Osteoblast (primary cell): ENCODE results near the gene MDFIC. TPM values are rescaled to one million over a fixed set of nuclear protein-coding genes. Genes with fewer than 3 reads are reported as not detected.

Experiments used
- DNase-seq: peaks from one replicate; pipeline ENCODE4 v3.0.0; 2011; ENCODE audit warnings: low spot score, mixed read lengths; ENCODE audit not compliant: insufficient read length; ENCODE audit errors: missing footprints
- H2AFZ ChIP-seq: 2 replicates; pipeline ENCODE4 v1.6.0; 2011; ENCODE audit warnings: mild to moderate bottlenecking, low read length
- H3K27ac ChIP-seq: 2 replicates; pipeline ENCODE4 v1.5.1; 2011; ENCODE audit warnings: mild to moderate bottlenecking, low read depth, low read length, moderate library complexity
- H3K27me3 ChIP-seq: 2 replicates; pipeline ENCODE4 v1.6.0; 2012; ENCODE audit warnings: mild to moderate bottlenecking, control low read depth, inconsistent platforms, low read length, moderate library complexity; ENCODE audit not compliant: insufficient read depth
- H3K36me3 ChIP-seq: 2 replicates; pipeline ENCODE4 v1.5.1; 2011; ENCODE audit warnings: mild to moderate bottlenecking, low read length, control low read depth, moderate library complexity; ENCODE audit not compliant: insufficient read depth
- H3K4me1 ChIP-seq: 2 replicates; pipeline ENCODE4 v1.5.1; 2011; ENCODE audit warnings: mild to moderate bottlenecking, low read length, control low read depth, moderate library complexity; ENCODE audit not compliant: insufficient read depth
- H3K4me2 ChIP-seq: 2 replicates; pipeline ENCODE4 v1.6.0; 2011; ENCODE audit warnings: mild to moderate bottlenecking, low read length; ENCODE audit not compliant: insufficient read depth
- H3K4me3 ChIP-seq: fragments of 200-600 bp; sonication (generic); 3 replicates; pipeline ENCODE4 v1.5.1; 2012; ENCODE audit warnings: mild to moderate bottlenecking, low read length, inconsistent platforms; ENCODE audit not compliant: insufficient read depth
- H3K79me2 ChIP-seq: 2 replicates; pipeline ENCODE4 v1.6.0; 2012; ENCODE audit warnings: mild to moderate bottlenecking, low read length, control low read depth, inconsistent platforms; ENCODE audit not compliant: insufficient read depth
- H3K9me3 ChIP-seq: 2 replicates; pipeline ENCODE4 v1.5.1; 2011; ENCODE audit warnings: low read depth, low read length, control low read depth
- H4K20me1 ChIP-seq: 2 replicates; pipeline ENCODE4 v1.6.0; 2012; ENCODE audit warnings: mild to moderate bottlenecking, low read length, control low read depth; ENCODE audit not compliant: insufficient read depth
- CTCF ChIP-seq: IDR thresholded peaks from 2 replicates; pipeline ENCODE4 v1.5.1; 2011; ENCODE audit warnings: mild to moderate bottlenecking, low read depth, low read length, moderate library complexity; ENCODE audit errors: extremely low read depth
- total RNA-seq: library from RNA; depleted of rRNA; stranded (reverse); fragments of >200 nt; gene quantifications from 2 replicates; pipeline ENCODE4 v1.2.3, GENCODE V29; 2012

MDFIC gene
- total RNA-seq, 1 donor, result 68.8 TPM

DNA sequence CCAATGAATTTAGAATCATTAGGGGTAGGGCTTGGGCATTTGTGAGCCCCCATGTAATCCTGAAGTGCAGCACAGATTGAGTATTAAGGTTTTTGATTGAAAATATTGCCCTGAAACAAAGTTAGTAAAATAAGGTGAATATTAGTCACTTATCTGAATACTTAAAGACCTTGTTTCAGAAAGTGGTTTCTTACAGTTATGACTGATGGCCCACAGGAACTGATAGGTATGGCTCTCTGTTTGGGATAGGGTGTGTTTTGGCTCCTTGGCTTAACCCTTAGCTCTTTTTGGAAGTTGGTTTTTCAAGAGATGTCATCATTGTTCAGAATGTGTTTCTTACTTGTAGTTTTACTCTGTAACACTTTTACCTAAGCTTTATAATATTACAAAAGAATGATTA is 34.8 kb downstream of the MDFIC start:
- Histone ChIP-seq H2AFZ (no peak overlapping the region), H3K79me2 (peaks cover 60% of the 10 kb centered on the region), H3K27ac (no peak overlapping the region), H3K4me3 (no peak overlapping the region), H4K20me1 (no peaks in the 10 kb centered on the region), H3K9me3 (no peaks in the 10 kb centered on the region), H3K4me2 (no peak overlapping the region), H3K4me1 (peaks cover 16% of the 10 kb centered on the region), H3K36me3 (no peaks in the 10 kb centered on the region), H3K27me3 (no peaks in the 10 kb centered on the region)
- TF ChIP-seq CTCF, result no peak
- DNase-seq, result no peak

DNA sequence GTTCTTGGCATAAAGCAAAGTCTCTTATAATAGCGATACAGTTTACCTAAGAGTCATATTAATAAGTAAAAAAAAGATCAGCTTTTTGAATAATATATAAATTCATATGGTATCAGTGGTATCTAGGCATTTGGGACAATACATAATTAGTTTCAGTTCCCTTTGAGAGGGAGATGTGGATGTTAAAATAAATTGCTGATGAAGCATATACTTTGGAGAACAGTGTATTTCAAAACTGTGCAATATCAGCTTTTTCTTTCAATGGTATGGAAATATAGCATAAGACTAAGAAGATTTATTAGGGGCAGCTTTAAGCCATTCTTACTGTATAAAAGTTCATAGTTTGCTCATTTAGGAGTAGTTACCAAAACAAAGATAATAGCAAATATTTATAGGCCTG is 35.5 kb downstream of the MDFIC start:
- H3K4me2 ChIP-seq, result no peak overlapping the region
- H3K36me3 ChIP-seq, result no peaks in the 10 kb centered on the region
- TF ChIP-seq CTCF, result no peak
- no peak overlapping the region for H3K4me3 ChIP-seq
- H4K20me1 ChIP-seq, result no peaks in the 10 kb centered on the region
- no peaks in the 10 kb centered on the region for H3K27me3 ChIP-seq
- peaks cover 16% of the 10 kb centered on the region for H3K4me1 ChIP-seq
- no peaks in the 10 kb centered on the region for H3K9me3 ChIP-seq
- H3K79me2 ChIP-seq, result peaks cover 63% of the 10 kb centered on the region
- no peak overlapping the region for H2AFZ ChIP-seq
- DNase-seq, result no peak
- H3K27ac ChIP-seq, result no peak overlapping the region

GRCh38 chr7:114959931-114960330 is 38.0 kb downstream of the MDFIC start:
- Histone ChIP-seq H3K27me3 (no peaks in the 10 kb centered on the region), H2AFZ (no peak overlapping the region), H3K79me2 (peaks cover 71% of the 10 kb centered on the region), H3K4me2 (peak overlapping the region; percentile 77), H3K9me3 (no peaks in the 10 kb centered on the region), H3K36me3 (no peaks in the 10 kb centered on the region), H3K4me1 (peaks cover 16% of the 10 kb centered on the region), H3K27ac (peak overlapping the region; percentile 57), H4K20me1 (no peaks in the 10 kb centered on the region), H3K4me3 (no peak overlapping the region)
- TF ChIP-seq CTCF, result no peak
- DNase-seq, result peak; percentile 73

GRCh38 chr7:114962441-114962840 is 40.5 kb downstream of the MDFIC start:
- no peaks in the 10 kb centered on the region for H3K27me3 ChIP-seq
- H3K4me3 ChIP-seq, result no peak overlapping the region
- H3K36me3 ChIP-seq, result no peaks in the 10 kb centered on the region
- no peaks in the 10 kb centered on the region for H4K20me1 ChIP-seq
- H3K4me2 ChIP-seq, result no peak overlapping the region
- H3K79me2 ChIP-seq, result peaks cover 76% of the 10 kb centered on the region
- peaks cover 16% of the 10 kb centered on the region for H3K4me1 ChIP-seq
- H3K27ac ChIP-seq, result no peak overlapping the region
- no peaks in the 10 kb centered on the region for H3K9me3 ChIP-seq
- no peak overlapping the region for H2AFZ ChIP-seq
- no peak for TF ChIP-seq CTCF
- no peak for DNase-seq
